ENCODE results near the gene ZNF561. TPM values are rescaled to one million over a fixed set of nuclear protein-coding genes. Genes with fewer than 3 reads are reported as not detected.

The ZNF561 gene
- total and polyA plus RNA-seq, 2 donors (not counting 3 experiments of a cell fraction or from before 2014, with no cell fraction given) = 22.8 to 44.9 TPM

- no peaks in the 10 kb centered on the region for H3K27me3 ChIP-seq (ENCODE audit: control insufficient read depth in 2 of 2, insufficient read depth in 2 of 2, low read length in 2 of 2)
- H3K4me1 ChIP-seq (ENCODE audit: control insufficient read depth, extremely low read depth, insufficient read depth, low read length) = no peaks in the 10 kb centered on the region
- no peaks in the 10 kb centered on the region for H3K9me1 ChIP-seq (replicated peaks; ENCODE audit: control insufficient read depth, extremely low read depth, insufficient read depth, low read length)
- H3K4me2 ChIP-seq (ENCODE audit: insufficient read depth, low read length) = no peak overlapping the region
- dilution Hi-C loops (cut with MboI; ENCODE audit: extremely low pct_ligation_motif_present, low sequenced_read_pairs) = no loop called here
- intact Hi-C loops (cut with micrococcal nuclease) = no loop called here
- FAIRE-seq = no peak
- H2AFZ ChIP-seq (ENCODE audit: low read depth, low read length) = no peak overlapping the region
- no peak overlapping the region for H3K4me3 ChIP-seq (replicated peaks in 1 of 3; ENCODE audit: insufficient read depth in 1 of 3, low read depth in 1 of 3, low read length in 3 of 3)
- H3K9ac ChIP-seq (replicated peaks; ENCODE audit: extremely low read depth, insufficient read depth, low read length) = no peak overlapping the region
- H3K36me3 ChIP-seq (ENCODE audit: control insufficient read depth in 2 of 2, extremely low read depth in 1 of 2, insufficient read depth in 2 of 2, low read length in 2 of 2) = peaks cover 15 to 17% of the 10 kb centered on the region in 2 experiments
- TF ChIP-seq MAX (IDR thresholded peaks at IDR 0.05; ENCODE audit: insufficient read depth, insufficient read length) (no peak), MYC (IDR thresholded peaks at IDR 0.05; ENCODE audit: low read depth, low read length) (no peak), GATA2 (IDR thresholded peaks at IDR 0.05; ENCODE audit: insufficient read depth, insufficient read length, low read depth, low read length) (no peak), JUN (IDR thresholded peaks at IDR 0.05; ENCODE audit: borderline replicate concordance, insufficient read depth, insufficient read length, low read depth) (no peak)
- peaks cover 24% of the 10 kb centered on the region for H3K9me3 ChIP-seq (replicated peaks; ENCODE audit: control insufficient read depth, insufficient read depth, low read length)
- peaks cover 66% of the 10 kb centered on the region for H3K79me2 ChIP-seq (ENCODE audit: control insufficient read depth, insufficient read depth, low read length)
- BruUV-seq (replicated peaks) = no TSS peak
- H4K20me1 ChIP-seq (replicated peaks; ENCODE audit: control insufficient read depth, extremely low read depth, insufficient read depth, low read length) = no peaks in the 10 kb centered on the region
- ChIA-PET CTCF (no interaction called here), POLR2A (no interaction called here)
- DNase-seq (ENCODE audit: low read depth, low spot score) = no peak
- no peak overlapping the region for H3K27ac ChIP-seq (ENCODE audit: insufficient read depth, low read depth, low read length)
These were observed 50.8 kb downstream of the ZNF561 start for GRCh38 chr19:9570255-9570654.

- H3K27ac ChIP-seq (ENCODE audit: insufficient read depth, low read depth, low read length) = no peak overlapping the region
- H3K36me3 ChIP-seq (ENCODE audit: control insufficient read depth in 2 of 2, extremely low read depth in 1 of 2, insufficient read depth in 2 of 2, low read length in 2 of 2) = peaks cover 20% of the 10 kb centered on the region in 2 experiments
- no peak for TF ChIP-seq GATA2 (IDR thresholded peaks at IDR 0.05; ENCODE audit: insufficient read depth, insufficient read length, low read depth, low read length)
- TF ChIP-seq MYC (IDR thresholded peaks at IDR 0.05; ENCODE audit: low read depth, low read length) = no peak
- TF ChIP-seq FOS (IDR thresholded peaks at IDR 0.05; ENCODE audit: borderline replicate concordance, insufficient read depth, low read length) = no peak
- no peak for TF ChIP-seq EZH2 (IDR thresholded peaks at IDR 0.05; ENCODE audit: borderline replicate concordance, low read depth, low read length, severe bottlenecking)
- no peak for TF ChIP-seq POLR2A (IDR thresholded peaks at IDR 0.05; ENCODE audit: low read depth, low read length)
- no peak for TF ChIP-seq MAX (IDR thresholded peaks at IDR 0.05; ENCODE audit: insufficient read depth, insufficient read length)
- no peak for TF ChIP-seq POLR2AphosphoS5 (IDR thresholded peaks at IDR 0.05; ENCODE audit: insufficient read depth, low read depth, low read length)
- no peak for TF ChIP-seq CTCF (IDR thresholded peaks at IDR 0.05; ENCODE audit: extremely low read depth in 1 of 2, insufficient read depth in 1 of 2, low read depth in 1 of 2, low read length in 2 of 2)
- TF ChIP-seq JUN (IDR thresholded peaks at IDR 0.05; ENCODE audit: borderline replicate concordance, insufficient read depth, insufficient read length, low read depth) = no peak
- dilution Hi-C loops (cut with MboI; ENCODE audit: extremely low pct_ligation_motif_present, low sequenced_read_pairs) (no loop called here), intact Hi-C loops (cut with micrococcal nuclease) (loop anchor here (2.0 kb wide), 1 partner anchor 28 kb away; the partner anchor contains the start of gene ZNF426)
- CTCF ChIA-PET = no interaction called here
- BruUV-seq (replicated peaks) = no TSS peak
- H3K4me1 ChIP-seq (ENCODE audit: control insufficient read depth, extremely low read depth, insufficient read depth, low read length) = no peaks in the 10 kb centered on the region
- H3K4me2 ChIP-seq (ENCODE audit: insufficient read depth, low read length) = no peak overlapping the region
- H3K9ac ChIP-seq (replicated peaks; ENCODE audit: extremely low read depth, insufficient read depth, low read length) = no peak overlapping the region
- no peaks in the 10 kb centered on the region for H3K27me3 ChIP-seq (ENCODE audit: control insufficient read depth in 2 of 2, insufficient read depth in 2 of 2, low read length in 2 of 2)
- no peaks in the 10 kb centered on the region for H3K9me1 ChIP-seq (replicated peaks; ENCODE audit: control insufficient read depth, extremely low read depth, insufficient read depth, low read length)
- H3K79me2 ChIP-seq (ENCODE audit: control insufficient read depth, insufficient read depth, low read length) = peaks cover 34% of the 10 kb centered on the region
- no peak overlapping the region for H3K4me3 ChIP-seq (replicated peaks in 1 of 3; ENCODE audit: insufficient read depth in 1 of 3, low read depth in 1 of 3, low read length in 3 of 3)
- H2AFZ ChIP-seq (ENCODE audit: low read depth, low read length) = no peak overlapping the region
- DNase-seq (ENCODE audit: low read depth, low spot score) (no peak), FAIRE-seq (no peak)
- POLR2A ChIA-PET = no interaction called here
- H4K20me1 ChIP-seq (replicated peaks; ENCODE audit: control insufficient read depth, extremely low read depth, insufficient read depth, low read length) = no peaks in the 10 kb centered on the region
- peaks cover 35% of the 10 kb centered on the region for H3K9me3 ChIP-seq (replicated peaks; ENCODE audit: control insufficient read depth, insufficient read depth, low read length)
These were observed 54.3 kb downstream of the ZNF561 start for GRCh38 chr19:9566729-9567128.

Measured in endothelial cell of umbilical vein (primary cell).